Uterus (tissue), 2 donors: ENCODE results near the gene DIP2A.

Experiments used
- POLR2A ChIP-seq, 2 donors: fragments of 450-650 bp; IDR thresholded peaks; one replicate each; pipeline ENCODE4 v1.6.1; 2016; ENCODE audit warnings: antibody characterized with exemption in 2 of 2, mild to moderate bottlenecking in 1 of 2, moderate library complexity in 1 of 2
- TF ChIP-seq, protein P1 (sequence below), 4 experiments: fragments of 200-600 bp in 2 of 4; fragments of 450-650 bp in 2 of 4; sonication (generic) in 2 of 4; IDR thresholded peaks; one replicate each; pipeline ENCODE4 v1.5.1; 2016 to 2019; ENCODE audit warnings: antibody characterized with exemption in 4 of 4, mild to moderate bottlenecking in 2 of 4, moderate library complexity in 1 of 4

DNA sequence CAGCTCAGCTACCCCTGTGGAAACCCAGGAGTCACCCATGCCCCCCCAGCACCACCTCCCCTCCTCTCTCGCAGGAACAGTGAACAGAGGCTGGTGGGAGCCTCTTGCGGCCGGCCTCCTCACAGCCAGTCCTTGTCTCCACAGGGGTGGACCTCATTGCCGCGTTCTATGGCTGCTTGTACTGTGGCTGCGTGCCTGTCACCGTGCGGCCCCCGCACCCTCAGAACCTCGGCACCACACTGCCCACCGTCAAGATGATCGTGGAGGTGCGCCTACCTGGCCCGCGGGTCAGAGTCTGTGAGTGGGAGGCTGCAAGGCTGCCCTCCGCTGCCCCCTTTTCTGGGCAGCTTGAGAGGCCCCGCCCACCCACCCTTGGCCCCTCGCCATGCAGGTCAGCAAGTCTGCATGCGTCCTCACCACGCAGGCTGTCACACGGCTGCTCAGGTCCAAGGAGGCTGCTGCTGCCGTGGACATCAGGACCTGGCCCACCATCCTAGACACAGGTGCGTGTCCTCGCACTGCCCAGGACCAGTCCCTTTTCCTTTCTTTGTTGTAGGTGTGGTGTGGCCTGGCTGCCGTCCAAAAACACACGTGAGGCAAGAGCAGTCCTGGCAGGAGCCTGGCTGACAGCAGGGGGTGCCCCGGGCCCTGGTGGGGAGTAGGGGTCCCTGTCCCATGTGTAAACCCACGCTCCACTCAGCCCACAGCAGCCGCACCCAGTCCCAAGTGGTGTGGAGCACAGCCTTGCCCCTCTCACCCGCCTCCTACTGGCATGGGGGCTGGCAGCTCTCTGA lies 95.9 kb downstream of the DIP2A start:
- TF ChIP-seq, protein P1, sequence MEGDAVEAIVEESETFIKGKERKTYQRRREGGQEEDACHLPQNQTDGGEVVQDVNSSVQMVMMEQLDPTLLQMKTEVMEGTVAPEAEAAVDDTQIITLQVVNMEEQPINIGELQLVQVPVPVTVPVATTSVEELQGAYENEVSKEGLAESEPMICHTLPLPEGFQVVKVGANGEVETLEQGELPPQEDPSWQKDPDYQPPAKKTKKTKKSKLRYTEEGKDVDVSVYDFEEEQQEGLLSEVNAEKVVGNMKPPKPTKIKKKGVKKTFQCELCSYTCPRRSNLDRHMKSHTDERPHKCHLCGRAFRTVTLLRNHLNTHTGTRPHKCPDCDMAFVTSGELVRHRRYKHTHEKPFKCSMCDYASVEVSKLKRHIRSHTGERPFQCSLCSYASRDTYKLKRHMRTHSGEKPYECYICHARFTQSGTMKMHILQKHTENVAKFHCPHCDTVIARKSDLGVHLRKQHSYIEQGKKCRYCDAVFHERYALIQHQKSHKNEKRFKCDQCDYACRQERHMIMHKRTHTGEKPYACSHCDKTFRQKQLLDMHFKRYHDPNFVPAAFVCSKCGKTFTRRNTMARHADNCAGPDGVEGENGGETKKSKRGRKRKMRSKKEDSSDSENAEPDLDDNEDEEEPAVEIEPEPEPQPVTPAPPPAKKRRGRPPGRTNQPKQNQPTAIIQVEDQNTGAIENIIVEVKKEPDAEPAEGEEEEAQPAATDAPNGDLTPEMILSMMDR (IDR thresholded peaks at IDR 0.05), result no peak
- TF ChIP-seq POLR2A (IDR thresholded peaks at IDR 0.05), result no peak
